ENCODE measurements around the gene TPI1.

Gene TPI1

DNA sequence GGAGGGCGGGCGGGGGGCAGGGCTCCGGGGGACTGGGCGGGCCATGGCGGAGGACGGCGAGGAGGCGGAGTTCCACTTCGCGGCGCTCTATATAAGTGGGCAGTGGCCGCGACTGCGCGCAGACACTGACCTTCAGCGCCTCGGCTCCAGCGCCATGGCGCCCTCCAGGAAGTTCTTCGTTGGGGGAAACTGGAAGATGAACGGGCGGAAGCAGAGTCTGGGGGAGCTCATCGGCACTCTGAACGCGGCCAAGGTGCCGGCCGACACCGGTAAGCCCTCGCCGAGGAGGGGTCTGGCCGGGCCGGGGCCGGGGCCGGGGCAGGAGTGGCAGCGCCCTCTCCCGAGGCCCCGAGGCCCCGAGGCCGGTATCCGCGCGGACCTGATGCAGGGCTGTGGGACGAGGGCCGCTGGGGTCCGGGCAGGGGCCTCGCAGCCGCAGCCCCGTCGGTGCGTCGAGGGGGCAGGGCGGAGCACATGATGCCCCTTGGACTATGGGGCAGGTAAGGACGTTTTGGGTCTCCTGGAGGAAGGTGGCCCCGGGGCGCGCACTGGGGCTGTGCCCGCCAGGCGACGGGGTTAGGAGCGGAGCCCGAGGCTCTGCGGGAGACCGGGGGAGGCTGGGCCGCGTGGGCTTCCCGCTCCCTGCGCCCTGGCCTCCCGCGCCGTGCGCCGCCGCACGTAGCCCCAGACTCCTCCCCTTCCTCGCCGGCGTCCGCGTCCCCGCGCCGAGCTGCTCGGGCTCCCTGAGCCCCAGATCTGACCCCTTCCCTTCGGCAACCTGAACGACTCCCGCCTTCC lies at the start of gene TPI1:
Gene TPI1 (plus strand): TSS at position 119 of the 798 bp plus-strand sequence. CDS start 36 bp downstream, at position 155.
- peak; percentile 80 for DNase-seq (ENCODE audit: low read depth)

DNA sequence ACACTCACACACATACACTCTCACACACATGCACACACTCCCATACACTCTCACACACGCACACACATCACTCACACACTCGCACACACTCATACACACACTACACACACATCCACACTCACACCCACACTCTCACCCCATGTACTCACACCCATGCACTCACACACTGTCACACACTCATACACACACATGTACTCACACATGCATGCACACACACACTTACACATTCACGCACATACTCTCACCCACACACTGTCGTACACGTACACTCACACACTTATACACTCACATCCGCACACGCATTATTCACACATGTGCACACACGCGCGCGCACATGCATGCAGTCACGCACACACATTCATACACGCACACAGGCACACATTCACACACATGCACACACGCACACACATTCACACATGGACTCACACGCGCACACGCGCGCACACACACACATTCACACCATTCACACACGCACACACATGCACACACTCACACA lies 49.6 kb upstream of the TPI1 start:
- DNase-seq (ENCODE audit: low read depth) = no peak

DNA sequence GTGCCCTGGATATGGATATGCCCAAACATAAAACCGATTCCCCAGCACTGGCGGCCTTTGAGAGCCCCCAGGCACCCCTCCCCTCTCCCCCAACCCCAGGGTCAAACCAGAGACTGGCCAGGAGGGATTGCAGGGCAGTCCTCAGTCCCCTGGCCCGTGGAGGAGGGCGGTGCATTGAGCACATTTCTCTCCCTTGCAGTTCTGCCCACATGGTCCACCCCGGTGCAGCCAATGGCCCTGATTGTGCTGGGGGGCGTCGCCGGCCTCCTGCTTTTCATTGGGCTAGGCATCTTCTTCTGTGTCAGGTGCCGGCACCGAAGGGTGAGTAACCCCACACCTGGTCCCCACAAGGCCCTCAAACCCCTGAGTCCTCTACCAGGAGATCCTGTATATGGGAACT lies 49.1 kb upstream of the TPI1 start:
- DNase-seq (ENCODE audit: low read depth) = no peak

DNA sequence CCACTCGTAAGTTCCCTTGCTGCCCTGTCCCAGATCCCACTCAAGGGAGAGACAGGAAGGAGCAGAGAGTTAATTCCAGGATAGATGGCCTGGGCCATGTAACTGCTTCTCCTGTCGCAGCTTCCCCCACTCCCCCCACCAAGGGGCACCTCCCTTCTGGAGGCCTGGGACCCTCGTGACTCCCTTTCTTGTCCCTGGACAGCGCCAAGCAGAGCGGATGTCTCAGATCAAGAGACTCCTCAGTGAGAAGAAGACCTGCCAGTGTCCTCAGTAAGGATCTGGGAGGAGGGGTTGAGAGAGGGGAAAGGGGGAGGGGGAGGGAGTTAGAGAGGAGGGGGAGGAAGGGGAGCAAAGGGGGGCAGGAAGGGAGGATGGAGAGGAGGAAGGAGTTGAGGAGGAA lies 48.7 kb upstream of the TPI1 start:
- DNase-seq (ENCODE audit: low read depth) = no peak

DNA sequence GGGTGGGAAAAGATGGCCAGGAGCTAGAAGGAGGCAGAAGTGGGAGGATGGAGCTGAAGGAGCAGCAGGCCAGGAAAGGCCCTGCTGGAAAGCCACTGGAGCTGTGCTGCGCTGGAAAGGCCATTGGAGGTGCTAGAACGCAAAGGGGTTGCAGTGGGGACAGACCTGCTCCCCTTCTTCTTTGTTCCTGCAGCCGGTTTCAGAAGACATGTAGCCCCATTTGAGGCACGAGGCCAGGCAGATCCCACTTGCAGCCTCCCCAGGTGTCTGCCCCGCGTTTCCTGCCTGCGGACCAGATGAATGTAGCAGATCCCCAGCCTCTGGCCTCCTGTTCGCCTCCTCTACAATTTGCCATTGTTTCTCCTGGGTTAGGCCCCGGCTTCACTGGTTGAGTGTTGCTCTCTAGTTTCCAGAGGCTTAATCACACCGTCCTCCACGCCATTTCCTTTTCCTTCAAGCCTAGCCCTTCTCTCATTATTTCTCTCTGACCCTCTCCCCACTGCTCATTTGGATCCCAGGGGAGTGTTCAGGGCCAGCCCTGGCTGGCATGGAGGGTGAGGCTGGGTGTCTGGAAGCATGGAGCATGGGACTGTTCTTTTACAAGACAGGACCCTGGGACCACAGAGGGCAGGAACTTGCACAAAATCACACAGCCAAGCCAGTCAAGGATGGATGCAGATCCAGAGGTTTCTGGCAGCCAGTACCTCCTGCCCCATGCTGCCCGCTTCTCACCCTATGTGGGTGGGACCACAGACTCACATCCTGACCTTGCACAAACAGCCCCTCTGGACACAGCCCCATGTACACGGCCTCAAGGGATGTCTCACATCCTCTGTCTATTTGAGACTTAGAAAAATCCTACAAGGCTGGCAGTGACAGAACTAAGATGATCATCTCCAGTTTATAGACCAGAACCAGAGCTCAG lies 48.0 kb upstream of the TPI1 start:
- DNase-seq (ENCODE audit: low read depth) = no peak

DNA sequence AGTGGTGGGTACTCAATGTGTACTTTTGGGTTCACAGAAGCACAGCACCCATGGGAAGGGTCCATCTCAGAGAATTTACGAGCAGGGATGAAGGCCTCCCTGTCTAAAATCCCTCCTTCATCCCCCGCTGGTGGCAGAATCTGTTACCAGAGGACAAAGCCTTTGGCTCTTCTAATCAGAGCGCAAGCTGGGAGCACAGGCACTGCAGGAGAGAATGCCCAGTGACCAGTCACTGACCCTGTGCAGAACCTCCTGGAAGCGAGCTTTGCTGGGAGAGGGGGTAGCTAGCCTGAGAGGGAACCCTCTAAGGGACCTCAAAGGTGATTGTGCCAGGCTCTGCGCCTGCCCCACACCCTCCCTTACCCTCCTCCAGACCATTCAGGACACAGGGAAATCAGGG lies 47.2 kb upstream of the TPI1 start:
- no peak for DNase-seq (ENCODE audit: low read depth)

DNA sequence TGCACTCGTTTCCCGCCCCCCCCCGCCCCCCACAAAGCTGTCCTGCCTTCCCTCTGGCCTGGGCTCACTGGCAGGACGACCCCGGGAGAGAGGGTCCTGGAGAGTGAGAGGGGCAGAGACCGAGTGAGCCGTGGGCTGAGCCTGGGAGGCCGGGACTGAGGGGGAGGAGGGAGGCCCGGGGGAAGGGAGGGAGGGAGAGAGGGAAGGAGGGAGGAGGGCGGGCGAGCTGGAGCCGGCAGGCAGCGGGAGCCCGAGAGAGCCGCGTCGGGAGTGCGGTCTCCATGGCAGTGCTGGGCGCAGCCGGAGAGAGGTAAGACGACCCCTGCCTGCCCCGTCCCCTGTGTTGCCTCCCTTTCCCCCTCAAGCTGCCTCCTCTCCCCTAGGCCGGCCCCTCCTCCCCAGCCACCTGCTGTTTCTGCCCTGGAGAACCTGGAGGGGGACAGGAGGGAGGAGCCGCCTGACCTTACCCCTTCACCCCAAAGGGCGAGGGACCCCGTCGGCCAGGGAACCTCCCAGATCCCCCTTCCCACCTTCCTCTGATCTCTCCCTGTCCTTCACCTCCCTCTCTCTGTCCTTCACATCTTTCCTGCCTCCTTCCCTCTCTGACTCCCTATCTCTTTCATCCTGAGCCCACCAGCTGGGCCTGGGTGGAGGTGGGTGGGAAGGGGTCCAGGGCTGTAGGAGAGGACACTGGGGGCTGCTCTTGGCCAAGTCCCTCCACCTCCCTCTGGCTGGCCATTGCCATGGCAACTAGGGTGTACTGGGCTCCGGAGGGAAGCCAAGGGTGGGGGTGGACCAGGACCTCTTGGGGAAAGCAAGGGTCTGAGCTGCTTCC lies 45.5 kb upstream of the TPI1 start, which contains the start of gene GPR162:
Gene GPR162 (plus strand): TSS at position 231 of the 835 bp plus-strand sequence. CDS start 2,078 bp downstream, outside the sequence.
- DNase-seq (ENCODE audit: low read depth) = no peak

DNA sequence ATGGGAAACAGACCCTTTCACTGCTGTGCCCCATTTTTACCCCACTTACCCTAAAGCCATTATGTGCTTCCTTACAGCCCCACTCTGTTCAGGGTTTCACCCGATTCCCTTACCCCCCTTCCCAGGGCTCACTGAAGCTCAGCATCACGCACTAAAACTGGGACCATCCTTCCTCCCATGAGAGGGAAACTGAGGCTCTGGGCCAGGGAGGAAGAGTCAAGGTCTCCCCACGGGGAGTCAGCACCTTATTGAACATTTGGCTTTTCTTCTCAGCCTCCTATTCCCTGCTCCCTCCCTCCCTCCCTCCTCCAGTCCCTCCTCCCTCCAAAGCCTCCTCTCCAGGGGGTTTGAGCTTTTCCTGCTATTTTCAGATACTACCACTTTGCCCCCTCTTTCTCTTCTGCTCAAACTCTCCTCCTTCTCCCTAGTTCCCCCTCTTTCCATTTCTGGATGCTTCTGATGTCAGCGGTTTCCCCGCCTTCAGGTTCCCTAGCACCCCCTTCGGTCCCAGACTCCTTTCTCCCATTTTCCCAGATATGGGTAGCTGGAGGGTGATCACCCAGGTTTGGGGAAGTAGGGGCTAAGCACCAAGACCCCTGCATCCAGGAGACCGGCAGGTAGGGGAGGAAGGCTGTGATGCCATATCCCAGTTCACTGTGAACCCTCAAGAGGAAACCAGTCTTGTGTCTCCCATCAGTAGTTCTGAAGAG lies 44.8 kb upstream of the TPI1 start:
- DNase-seq (ENCODE audit: low read depth) = no peak

DNA sequence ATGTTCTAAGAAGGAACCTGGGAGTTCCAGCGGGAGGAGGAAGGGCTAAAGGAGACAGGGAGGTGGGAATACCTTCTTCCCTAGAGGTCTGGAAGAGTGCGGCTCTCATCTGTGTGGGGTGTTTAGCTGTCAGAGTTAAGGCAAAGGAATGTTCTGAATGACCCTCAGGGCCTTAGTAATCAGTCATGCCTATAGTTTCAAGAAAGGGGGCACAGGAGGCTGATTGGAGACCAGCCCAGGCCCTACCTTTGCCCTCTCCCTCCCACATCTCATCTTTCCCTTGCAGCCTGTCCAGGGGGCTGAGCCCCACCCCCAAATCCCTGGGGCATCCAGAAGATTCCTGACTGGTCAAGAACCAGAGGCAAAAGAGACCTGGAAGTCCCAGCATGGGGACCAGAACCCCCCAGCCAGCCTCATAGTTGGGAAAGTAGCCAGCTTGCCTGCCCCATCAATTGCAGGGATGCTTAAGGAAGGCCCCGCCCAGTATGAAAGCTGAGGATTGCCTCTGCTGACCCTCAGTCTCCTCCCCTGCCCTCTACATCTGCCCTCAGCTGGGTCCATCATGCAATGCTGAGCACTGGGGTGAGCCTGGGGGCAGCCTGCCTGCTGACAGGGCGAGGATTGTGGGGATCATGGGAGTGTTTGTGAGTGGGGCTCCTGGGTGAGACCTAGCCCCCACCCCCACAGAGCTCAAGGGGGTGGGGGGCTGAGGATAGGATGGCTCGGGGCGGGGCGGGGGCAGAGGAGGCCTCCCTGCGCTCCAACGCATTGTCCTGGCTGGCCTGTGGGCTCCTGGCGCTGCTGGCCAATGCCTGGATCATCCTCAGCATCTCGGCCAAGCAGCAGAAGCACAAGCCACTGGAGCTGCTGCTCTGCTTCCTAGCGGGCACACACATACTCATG lies 43.9 kb upstream of the TPI1 start:
- no peak for DNase-seq (ENCODE audit: low read depth)

DNA sequence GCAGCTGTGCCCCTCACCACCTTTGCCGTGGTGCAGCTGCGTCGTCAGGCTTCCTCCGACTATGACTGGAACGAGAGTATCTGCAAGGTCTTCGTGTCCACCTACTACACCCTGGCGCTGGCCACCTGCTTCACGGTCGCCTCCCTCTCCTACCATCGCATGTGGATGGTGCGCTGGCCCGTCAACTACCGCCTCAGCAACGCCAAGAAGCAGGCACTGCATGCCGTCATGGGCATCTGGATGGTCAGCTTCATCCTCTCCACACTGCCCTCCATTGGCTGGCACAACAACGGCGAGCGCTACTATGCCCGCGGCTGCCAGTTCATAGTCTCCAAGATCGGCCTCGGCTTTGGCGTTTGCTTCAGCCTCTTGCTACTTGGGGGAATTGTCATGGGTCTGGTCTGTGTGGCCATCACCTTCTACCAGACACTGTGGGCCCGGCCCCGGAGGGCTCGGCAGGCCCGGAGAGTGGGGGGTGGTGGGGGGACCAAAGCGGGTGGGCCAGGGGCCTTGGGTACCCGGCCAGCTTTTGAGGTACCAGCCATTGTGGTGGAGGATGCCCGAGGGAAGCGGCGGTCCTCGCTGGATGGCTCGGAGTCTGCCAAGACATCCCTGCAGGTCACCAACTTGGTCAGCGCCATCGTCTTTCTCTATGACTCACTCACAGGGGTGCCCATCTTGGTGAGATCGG lies 43.1 kb upstream of the TPI1 start:
- no peak for DNase-seq (ENCODE audit: low read depth)

DNA sequence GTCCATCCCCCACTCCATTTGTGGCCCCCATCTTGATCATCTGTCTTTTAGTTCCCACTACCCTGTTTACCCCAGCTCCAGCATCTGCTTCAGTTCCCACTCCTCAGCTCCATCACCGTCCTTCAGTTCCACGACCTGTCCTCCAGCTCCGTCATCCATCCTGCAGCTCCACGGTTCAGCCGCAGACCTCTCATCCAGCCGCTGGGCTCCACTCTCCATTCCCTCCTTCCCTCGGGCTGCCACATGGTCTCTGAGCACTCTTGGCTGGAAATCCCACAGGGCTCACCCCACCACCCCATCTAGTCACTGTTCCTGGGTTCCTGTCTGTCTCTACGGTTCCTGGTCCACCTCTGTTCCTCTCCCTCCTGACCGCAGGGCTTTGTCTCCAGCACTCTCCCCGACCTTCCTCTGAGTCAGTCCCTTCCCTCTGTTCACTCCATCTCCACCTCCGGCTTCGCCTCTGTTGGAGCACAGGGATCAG lies 42.4 kb upstream of the TPI1 start:
- no peak for DNase-seq (ENCODE audit: low read depth)

DNA sequence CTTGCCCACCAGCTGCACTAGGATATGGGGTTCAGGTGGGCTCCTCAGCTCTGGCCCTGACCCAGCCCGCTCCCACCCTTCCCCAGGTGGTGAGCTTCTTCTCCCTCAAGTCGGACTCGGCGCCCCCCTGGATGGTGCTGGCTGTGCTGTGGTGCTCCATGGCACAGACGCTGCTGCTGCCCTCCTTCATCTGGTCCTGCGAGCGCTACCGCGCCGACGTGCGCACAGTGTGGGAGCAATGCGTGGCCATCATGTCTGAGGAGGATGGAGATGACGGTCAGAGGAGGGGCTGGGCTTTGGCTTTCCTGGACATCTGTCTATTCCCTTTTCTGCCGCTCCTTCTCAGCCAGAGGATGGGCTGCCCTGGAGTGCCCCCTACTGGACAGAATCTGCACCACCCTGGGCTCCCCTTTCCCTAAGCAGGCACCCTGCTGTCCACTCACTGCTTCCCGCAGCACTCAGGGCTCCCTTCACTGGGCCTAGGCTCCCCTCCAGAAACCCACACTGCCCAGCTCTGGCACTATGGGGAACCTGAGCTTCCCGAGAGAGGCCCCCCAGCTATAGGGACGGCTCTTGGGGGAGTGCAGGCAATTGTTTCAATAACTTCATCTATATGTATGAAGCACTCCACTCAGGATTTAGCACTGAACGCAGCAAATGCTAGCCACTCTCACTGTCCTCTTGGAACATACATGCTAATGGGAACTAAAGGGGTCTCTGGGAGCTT lies 41.8 kb upstream of the TPI1 start:
- peak; percentile 77 for DNase-seq (ENCODE audit: low read depth)

DNA sequence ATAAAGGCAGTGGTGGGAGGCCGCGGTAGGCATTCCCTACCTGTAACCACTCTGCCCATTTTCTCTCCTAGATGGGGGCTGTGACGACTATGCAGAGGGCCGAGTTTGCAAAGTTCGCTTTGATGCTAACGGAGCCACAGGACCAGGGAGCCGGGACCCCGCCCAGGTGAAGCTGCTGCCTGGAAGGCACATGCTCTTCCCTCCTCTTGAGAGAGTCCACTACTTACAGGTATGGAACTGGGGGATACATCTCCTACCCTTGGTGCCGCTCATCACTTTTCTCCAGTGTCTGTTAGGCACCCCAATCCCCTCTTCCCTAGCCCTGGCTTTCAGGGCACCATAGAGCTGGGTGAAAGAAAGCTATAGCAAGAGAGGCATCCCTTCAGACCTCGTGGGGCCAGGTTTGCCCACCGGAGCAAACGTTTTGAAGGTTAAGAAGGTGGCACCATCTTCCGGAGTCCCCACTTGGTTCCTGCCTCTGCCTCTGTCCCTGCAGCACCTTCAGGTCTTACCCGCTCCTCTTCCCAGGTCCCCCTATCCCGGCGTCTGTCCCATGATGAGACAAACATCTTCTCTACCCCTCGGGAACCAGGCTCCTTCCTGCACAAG lies 41.1 kb upstream of the TPI1 start:
- no peak for DNase-seq (ENCODE audit: low read depth)

DNA sequence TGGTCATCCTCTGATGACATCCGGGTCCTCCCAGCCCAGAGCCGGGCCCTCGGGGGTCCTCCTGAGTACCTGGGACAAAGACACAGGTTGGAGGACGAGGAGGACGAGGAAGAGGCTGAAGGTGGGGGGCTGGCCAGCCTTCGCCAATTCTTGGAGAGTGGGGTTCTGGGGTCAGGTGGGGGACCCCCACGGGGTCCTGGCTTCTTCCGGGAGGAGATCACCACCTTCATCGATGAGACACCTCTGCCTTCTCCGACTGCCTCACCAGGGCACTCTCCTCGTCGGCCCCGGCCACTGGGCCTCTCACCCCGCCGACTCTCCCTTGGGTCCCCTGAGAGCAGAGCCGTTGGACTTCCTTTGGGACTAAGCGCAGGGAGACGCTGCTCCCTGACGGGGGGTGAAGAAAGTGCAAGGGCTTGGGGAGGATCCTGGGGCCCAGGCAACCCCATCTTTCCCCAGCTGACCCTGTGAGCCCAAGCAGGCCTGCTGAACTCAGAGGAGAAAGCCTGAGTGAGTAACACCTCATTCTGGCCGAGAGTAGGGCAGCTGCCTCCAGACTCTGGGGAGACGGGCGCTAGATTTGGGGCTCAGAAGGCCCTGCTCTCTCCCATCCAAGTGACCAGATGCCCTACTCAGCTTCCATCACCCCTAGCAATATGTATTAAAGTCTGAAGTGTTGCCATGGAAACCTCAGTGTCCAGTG lies 40.4 kb upstream of the TPI1 start:
- no peak for DNase-seq (ENCODE audit: low read depth)

DNA sequence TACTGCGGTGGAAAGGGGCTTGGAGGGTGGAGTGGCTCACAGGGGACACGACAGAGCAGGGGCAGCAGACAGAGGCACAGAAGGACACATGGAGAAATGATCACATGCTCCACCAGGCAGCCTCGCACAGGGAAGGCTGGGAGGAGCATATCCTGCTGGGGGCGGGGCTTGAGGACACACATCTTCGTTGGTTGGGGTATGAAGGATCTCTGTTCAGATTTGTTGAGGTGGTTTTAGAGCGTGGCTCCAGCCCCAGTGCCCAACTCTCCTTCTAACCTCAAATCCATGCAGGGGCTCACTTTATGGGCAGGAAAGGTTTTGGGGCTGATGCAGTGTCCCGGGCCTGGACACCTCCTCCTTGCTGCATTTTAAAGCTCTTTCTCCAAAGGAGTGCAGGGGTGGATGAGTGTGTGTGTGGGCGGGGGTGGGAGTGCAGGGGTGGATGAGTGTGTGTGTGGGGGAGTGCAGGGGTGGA lies 39.9 kb upstream of the TPI1 start:
- DNase-seq (ENCODE audit: low read depth) = peak; percentile 45

DNA sequence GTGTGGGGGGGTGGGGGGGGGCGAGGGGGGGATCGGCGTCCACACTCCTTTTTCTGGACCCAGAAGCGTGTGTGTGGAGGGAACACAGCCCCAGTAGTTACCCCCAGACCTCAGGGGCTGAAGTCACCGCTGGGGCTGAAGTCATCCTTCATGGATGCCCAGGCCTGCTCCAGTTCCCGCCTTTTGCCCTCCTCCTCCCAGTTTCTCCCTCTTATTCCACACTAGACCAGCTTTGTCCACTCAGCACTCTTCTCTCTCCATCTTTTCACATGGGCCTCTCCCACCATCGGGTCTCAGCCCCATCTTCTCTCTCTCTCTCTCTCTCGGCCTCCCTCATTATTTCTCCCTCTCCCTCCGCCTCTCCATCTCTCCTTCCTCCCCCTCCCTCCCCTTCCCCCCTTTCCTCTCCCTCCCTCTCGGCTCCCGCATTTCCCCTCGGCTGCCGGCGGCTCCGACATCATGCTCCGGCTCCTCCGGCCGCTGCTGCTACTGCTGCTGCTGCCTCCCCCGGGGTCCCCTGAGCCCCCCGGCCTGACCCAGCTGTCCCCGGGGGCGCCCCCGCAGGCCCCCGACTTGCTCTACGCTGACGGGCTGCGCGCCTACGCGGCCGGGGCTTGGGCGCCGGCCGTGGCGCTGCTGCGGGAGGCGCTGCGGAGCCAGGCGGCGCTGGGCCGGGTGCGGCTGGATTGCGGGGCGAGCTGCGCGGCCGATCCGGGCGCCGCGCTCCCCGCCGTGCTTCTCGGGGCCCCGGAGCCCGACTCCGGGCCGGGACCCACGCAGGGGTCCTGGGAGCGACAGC lies 39.1 kb upstream of the TPI1 start, which contains the start of gene P3H3:
Gene P3H3 (plus strand): TSS at position 426 of the 799 bp plus-strand sequence. CDS start 34 bp downstream, at position 460.
- no peak for DNase-seq (ENCODE audit: low read depth)
